PC-3 (cell line): ENCODE results near the gene OXT. TPM values are rescaled to one million over a fixed set of nuclear protein-coding genes. Genes with fewer than 3 reads are reported as not detected.
A peak's percentile ranks its signal among the peaks of the same experiment; 100 is the strongest.

ENCODE experiments used
- ATAC-seq: fragments of 200-7000 bp; cut with Tn5 transposase; 2 replicates; pipeline ENCODE4 v1.9.1; 2020; ENCODE audit warnings: mild to moderate bottlenecking, moderate library complexity
- BruUV-seq: library from RNA; stranded (reverse); fragments of 400-500 nt; replicated peaks from 2 replicates; lab custom pipeline; 2021; lab: Mats Ljungman, UMichigan
- CTCF ChIA-PET: fragments of 300-600 bp; sonication (Branson Sonifier 250); formaldehyde crosslinking; loops from one replicate; lab custom pipeline; 2022; ENCODE audit warnings: antibody characterized with exemption; lab: Charles Lee
- POLR2A ChIA-PET: fragments of 300-600 bp; sonication (Branson Sonifier 250); formaldehyde crosslinking; loops from one replicate; lab custom pipeline; 2022; ENCODE audit warnings: antibody characterized with exemption; ENCODE audit not compliant: unreplicated experiment; lab: Charles Lee
- DNase-seq: peaks from one replicate; pipeline ENCODE4 v3.0.0-alpha.2; 2015
- H2AFZ ChIP-seq: fragments of 300-600 bp; sonication (generic); 2 replicates; pipeline ENCODE4 v1.6.0; 2016; ENCODE audit warnings: antibody characterized with exemption, low read length
- H3F3A ChIP-seq: fragments of 300-600 bp; sonication (generic); one replicate; pipeline ENCODE4 v1.6.0; 2017; ENCODE audit warnings: antibody characterized with exemption, low read length, control low read depth, mild to moderate bottlenecking; ENCODE audit not compliant: unreplicated experiment
- H3K27ac ChIP-seq: fragments of 300-600 bp; sonication (generic); 2 replicates; pipeline ENCODE4 v1.5.1; 2016; ENCODE audit warnings: mild to moderate bottlenecking, low read length
- H3K27me3 ChIP-seq: fragments of 300-600 bp; sonication (generic); 2 replicates; pipeline ENCODE4 v1.6.1; 2016; ENCODE audit warnings: low read length, mixed read lengths
- H3K36me3 ChIP-seq: fragments of 300-600 bp; sonication (generic); 2 replicates; pipeline ENCODE4 v1.6.1; 2016; ENCODE audit warnings: low read depth, mixed run types, low read length, mixed read lengths
- H3K4me1 ChIP-seq: fragments of 300-600 bp; sonication (generic); 2 replicates; pipeline ENCODE4 v1.5.1; 2016; ENCODE audit warnings: low read length; ENCODE audit not compliant: insufficient read depth
- H3K4me2 ChIP-seq: fragments of 300-600 bp; sonication (generic); 2 replicates; pipeline ENCODE4 v1.6.0; 2016; ENCODE audit warnings: low read length
- H3K4me3 ChIP-seq: fragments of 300-600 bp; sonication (generic); 2 replicates; pipeline ENCODE4 v1.5.1; 2016; ENCODE audit warnings: mild to moderate bottlenecking, low read length, mixed read lengths
- H3K79me2 ChIP-seq: fragments of 300-600 bp; sonication (generic); 2 replicates; pipeline ENCODE4 v1.6.1; 2017; ENCODE audit warnings: low read length, mixed read lengths
- H3K9ac ChIP-seq: fragments of 300-600 bp; sonication (generic); 2 replicates; pipeline ENCODE4 v1.6.0; 2016; ENCODE audit warnings: mild to moderate bottlenecking, low read length
- H3K9me2 ChIP-seq: fragments of 300-600 bp; sonication (generic); replicated peaks from 2 replicates; pipeline ENCODE4 v1.6.1; 2016; ENCODE audit warnings: mixed run types, low read length, mixed read lengths
- H3K9me3 ChIP-seq: fragments of 300-600 bp; sonication (generic); 2 replicates; pipeline ENCODE4 v1.6.1; 2016; ENCODE audit warnings: low read length, mixed read lengths
- H4K20me1 ChIP-seq: fragments of 300-600 bp; sonication (generic); 2 replicates; pipeline ENCODE4 v1.6.1; 2016; ENCODE audit warnings: low read length, mixed read lengths
- CTCF ChIP-seq: fragments of 300-600 bp; sonication (generic); conservative IDR thresholded peaks from 2 replicates; pipeline ENCODE4 v1.5.1; 2017; ENCODE audit warnings: antibody characterized with exemption, low read depth, mild to moderate bottlenecking, low read length
- EZH2 ChIP-seq: fragments of 300-600 bp; sonication (generic); IDR thresholded peaks from one replicate; pipeline ENCODE4 v1.6.1; 2017; ENCODE audit warnings: antibody characterized with exemption, mild to moderate bottlenecking, low read length; ENCODE audit not compliant: unreplicated experiment
- EZH2phosphoT487 ChIP-seq: fragments of 300-600 bp; sonication (generic); IDR thresholded peaks from 2 replicates; pipeline ENCODE4 v1.6.1; 2018; ENCODE audit warnings: mild to moderate bottlenecking, antibody characterized with exemption, low read length, borderline replicate concordance
- intact Hi-C: fragments of 100-400 bp; cut with micrococcal nuclease; formaldehyde crosslinking; loops from 2 replicates; pipeline ENCODE4 v1.9.0; 2023
- total RNA-seq: library from RNA; depleted of rRNA; stranded (reverse); fragments of >200 nt; gene quantifications from 2 replicates; pipeline ENCODE4 v1.2.3, GENCODE V29; 2014

The OXT gene
- total RNA-seq, 1 experiment from 2014 or later = not detected

DNA sequence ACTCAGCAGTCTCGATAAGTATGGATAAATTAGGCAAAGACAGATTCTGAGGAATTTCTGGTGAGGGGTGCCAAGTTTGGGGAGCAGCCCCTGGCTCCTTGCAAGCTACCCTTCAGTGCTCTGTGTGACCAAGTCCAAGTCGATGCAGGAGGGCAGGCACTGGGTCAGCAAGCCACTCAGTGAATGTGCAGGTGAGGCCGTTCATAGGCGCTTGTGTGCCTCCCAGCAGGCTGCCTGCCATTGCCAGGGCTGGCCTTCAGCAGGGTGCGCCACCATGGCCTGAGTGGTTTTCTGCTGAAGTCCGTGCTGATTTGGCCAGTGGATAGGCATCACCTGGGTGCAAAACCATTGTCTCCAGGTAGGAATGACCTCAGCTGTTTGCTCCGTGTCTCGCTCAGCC lies 31.3 kb upstream of the OXT start:
- BruUV-seq = no TSS peak
- no peak for ATAC-seq
- H2AFZ ChIP-seq = no peak overlapping the region

GRCh38 chr20:3041854-3042409 lies 29.5 kb upstream of the OXT start:
- Histone ChIP-seq H3K9ac (no peak overlapping the region), H3K4me3 (no peak overlapping the region)

More for the DNA sequence above, 31.3 kb upstream of the OXT start:
- intact Hi-C loops = no loop called here
- no peaks in the 10 kb centered on the region for H3K9me3 ChIP-seq
- TF ChIP-seq EZH2 (no peak), CTCF (no peak), EZH2phosphoT487 (no peak)
- no peak overlapping the region for H3K9ac ChIP-seq
- no peaks in the 10 kb centered on the region for H3K9me2 ChIP-seq
- H3K27ac ChIP-seq = no peak overlapping the region
- no peaks in the 10 kb centered on the region for H4K20me1 ChIP-seq
- H3K4me2 ChIP-seq = no peak overlapping the region
- POLR2A ChIA-PET = no interaction called here
- no peaks in the 10 kb centered on the region for H3K79me2 ChIP-seq
- H3F3A ChIP-seq = no peaks in the 10 kb centered on the region
- H3K4me1 ChIP-seq = peaks cover 13% of the 10 kb centered on the region
- no peaks in the 10 kb centered on the region for H3K27me3 ChIP-seq
- DNase-seq = no peak
- CTCF ChIA-PET = no interaction called here
- peaks cover 12% of the 10 kb centered on the region; the same call in 1 of the 2 replicates for H3K36me3 ChIP-seq
- H3K4me3 ChIP-seq = no peak overlapping the region

More at GRCh38 chr20:3041854-3042409, 29.5 kb upstream of the OXT start:
- DNase-seq (no peak), ATAC-seq (no peak)
- BruUV-seq = no TSS peak
- Histone ChIP-seq H3K4me2 (peak overlapping the region; percentile 24; the same call in 1 of the 2 replicates), H3K4me1 (peaks cover 15% of the 10 kb centered on the region), H3K27me3 (no peaks in the 10 kb centered on the region), H2AFZ (no peak overlapping the region), H3K9me2 (no peaks in the 10 kb centered on the region), H3F3A (no peaks in the 10 kb centered on the region), H3K9me3 (no peaks in the 10 kb centered on the region), H3K79me2 (peaks cover 10% of the 10 kb centered on the region), H3K27ac (no peak overlapping the region), H3K36me3 (peaks cover 11% of the 10 kb centered on the region; the same call in 1 of the 2 replicates), H4K20me1 (peaks cover 4% of the 10 kb centered on the region; the same call in 1 of the 2 replicates)
- intact Hi-C loops = no loop called here
- ChIA-PET CTCF (no interaction called here), POLR2A (no interaction called here)
- TF ChIP-seq EZH2phosphoT487 = no peak
- TF ChIP-seq EZH2 = no peak
- TF ChIP-seq CTCF = no peak
